ENCODE measurements around the gene MIOS.

- TF ChIP-seq CTCF (IDR thresholded peaks at IDR 0.05) (peak in 2 of 3 experiments; percentile 27 to 34), POLR2A (IDR thresholded peaks at IDR 0.05) (no peak)
Observed at GRCh38 chr7:7595451-7595850, 28.8 kb downstream of the MIOS start.
